CD4-positive, alpha-beta memory T cell (primary cell): ENCODE results near the gene VGLL3. TPM values are rescaled to one million over a fixed set of nuclear protein-coding genes. Genes with fewer than 3 reads are reported as not detected.

Experiments
- CTCF ChIA-PET: fragments of 350-600 bp; sonication (Branson Sonifier 250); formaldehyde crosslinking; loops from one replicate; lab custom pipeline; 2021; ENCODE audit warnings: inconsistent platforms; ENCODE audit not compliant: partially characterized antibody; lab: Charles Lee
- POLR2A ChIA-PET: fragments of 350-600 bp; sonication (Branson Sonifier 250); formaldehyde crosslinking; loops from one replicate; lab custom pipeline; 2021; ENCODE audit not compliant: partially characterized antibody; lab: Charles Lee
- DNase-seq, 5 donors: peaks; one replicate each; pipeline versions ENCODE4 v3.0.0 to v3.0.0-alpha.2; 2020 to 2022; ENCODE audit warnings: mixed read lengths in 1 of 5
- H3K27ac ChIP-seq: one replicate; pipeline ENCODE4 v1.7.0; 2013; ENCODE audit warnings: low read depth, low read length
- H3K27me3 ChIP-seq: 2 replicates; pipeline ENCODE4 v1.7.0; 2013; ENCODE audit warnings: mild to moderate bottlenecking, low read length, moderate library complexity; ENCODE audit not compliant: insufficient read depth
- H3K36me3 ChIP-seq: 2 replicates; pipeline ENCODE4 v1.7.0; 2013; ENCODE audit warnings: mild to moderate bottlenecking, low read length, moderate library complexity; ENCODE audit not compliant: insufficient read depth
- H3K4me1 ChIP-seq: 2 replicates; pipeline ENCODE4 v1.7.0; 2013; ENCODE audit warnings: mild to moderate bottlenecking, low read length, moderate library complexity; ENCODE audit not compliant: insufficient read depth
- H3K4me3 ChIP-seq, 2 donors: one replicate each; pipeline ENCODE4 v1.7.0; 2013; ENCODE audit warnings: low read length in 2 of 2, mild to moderate bottlenecking in 1 of 2
- H3K9me3 ChIP-seq, 2 donors: one replicate each; pipeline ENCODE4 v1.7.0; 2013; ENCODE audit warnings: low read length in 2 of 2, control low read depth in 1 of 2; ENCODE audit not compliant: control insufficient read depth in 1 of 2
- H3K27ac Mint-ChIP-seq, 7 donors: one replicate each; pipeline ENCODE4 v1.8.0; 2020 to 2021; ENCODE audit warnings: mixed read lengths in 7 of 7, mild to moderate bottlenecking in 6 of 7, inconsistent platforms in 3 of 7, moderate library complexity in 3 of 7
- H3K27me3 Mint-ChIP-seq, 2 donors: one replicate each; pipeline ENCODE4 v1.8.0; 2020 to 2021; ENCODE audit warnings: mixed read lengths in 2 of 2
- H3K36me3 Mint-ChIP-seq, 2 donors: one replicate each; pipeline ENCODE4 v1.8.0; 2020 to 2021; ENCODE audit warnings: mixed read lengths in 2 of 2, inconsistent platforms in 1 of 2, mild to moderate bottlenecking in 1 of 2
- H3K4me1 Mint-ChIP-seq, 4 donors: one replicate each; pipeline ENCODE4 v1.8.0; 2020 to 2021; ENCODE audit warnings: mixed read lengths in 4 of 4, mild to moderate bottlenecking in 1 of 4
- H3K4me3 Mint-ChIP-seq, 8 donors: one replicate each; pipeline ENCODE4 v1.8.0; 2020 to 2021; ENCODE audit warnings: mixed read lengths in 8 of 8, mild to moderate bottlenecking in 7 of 8, moderate library complexity in 6 of 8, inconsistent platforms in 3 of 8
- H3K9me3 Mint-ChIP-seq, 8 donors: one replicate each; pipeline ENCODE4 v1.8.0; 2020 to 2021; ENCODE audit warnings: mixed read lengths in 8 of 8, mild to moderate bottlenecking in 5 of 8, inconsistent platforms in 3 of 8, moderate library complexity in 1 of 8
- intact Hi-C: fragments of 100-400 bp; cut with micrococcal nuclease; formaldehyde crosslinking; loops from one replicate; pipeline ENCODE4 v1.15.1; 2023
- polyA plus RNA-seq, 2 donors: library from polyadenylated mRNA; unstranded; fragments of 300-500 nt; fragmentation: Illumina TruSeq; gene quantifications; one replicate each; pipeline ENCODE4 v1.2.3, GENCODE V29; 2021
- total RNA-seq, 2 experiments: library from RNA; stranded (reverse); gene quantifications; one replicate each; pipeline ENCODE4 v1.2.3, GENCODE V29; 2021

Gene VGLL3
- total and polyA plus RNA-seq, 4 experiments from 2014 or later: not detected

DNA sequence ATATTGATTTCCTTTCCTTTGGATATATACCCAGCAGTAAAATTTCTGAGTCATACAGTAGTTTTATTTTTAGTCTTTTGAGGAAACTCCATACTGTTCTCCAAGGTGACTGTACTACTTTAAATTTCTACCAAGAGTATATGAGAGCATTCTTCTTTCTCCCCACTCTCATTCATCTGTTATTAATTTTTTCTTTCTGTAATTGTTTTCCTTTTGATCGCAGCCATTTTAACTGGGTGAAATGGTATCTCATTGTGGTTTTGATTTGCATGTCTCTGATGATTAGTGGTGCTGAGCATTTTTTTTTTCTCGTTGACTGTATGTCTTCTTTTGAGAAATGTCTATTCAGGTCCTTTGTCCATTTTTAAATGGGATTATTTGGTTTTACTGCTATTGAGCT, 18.3 kb upstream of the VGLL3 start:
- Mint-ChIP-seq H3K27ac (no peak overlapping the region), H3K36me3 (no peaks in the 10 kb centered on the region), H3K9me3 (peaks cover 0 to 10% (median 4%) of the 10 kb centered on the region in 8 donors), H3K4me1 (no peaks in the 10 kb centered on the region), H3K27me3 (no peaks in the 10 kb centered on the region), H3K4me3 (no peak overlapping the region)
- Histone ChIP-seq H3K4me3 (no peak overlapping the region), H3K27ac (no peak overlapping the region), H3K4me1 (no peaks in the 10 kb centered on the region), H3K36me3 (no peaks in the 10 kb centered on the region), H3K27me3 (no peaks in the 10 kb centered on the region), H3K9me3 (no peaks in the 10 kb centered on the region)
- DNase-seq: no peak
- intact Hi-C loops: no loop called here
- POLR2A ChIA-PET: no interaction called here
- CTCF ChIA-PET: no interaction called here

DNA sequence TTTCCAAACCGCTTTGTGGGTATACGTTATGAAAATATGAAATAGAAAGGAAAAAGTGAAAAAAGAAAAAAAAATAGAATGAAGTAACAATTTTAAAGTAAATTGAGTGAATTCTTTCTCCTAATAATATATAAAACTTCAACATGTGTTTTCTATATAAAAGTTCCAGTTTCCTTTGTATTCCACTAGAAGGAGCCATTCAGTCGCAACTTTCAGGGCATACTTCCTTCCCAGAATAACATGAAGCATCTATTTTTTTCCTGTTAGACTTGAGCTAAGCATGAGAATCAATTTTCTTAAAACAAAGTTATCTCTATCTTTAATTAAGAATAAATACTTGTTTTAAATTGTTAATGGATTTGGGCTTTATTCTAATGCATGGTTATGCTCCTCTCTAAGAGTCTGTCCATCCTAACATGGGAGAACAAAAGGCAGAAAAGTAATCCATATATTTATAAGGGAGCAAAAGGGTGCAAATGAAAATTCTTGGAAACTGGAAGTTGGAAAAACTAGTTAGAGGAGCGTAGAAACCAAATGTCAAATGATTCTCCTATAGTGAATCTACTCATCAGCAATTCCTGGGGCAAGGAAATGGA, 16.0 kb upstream of the VGLL3 start:
- Mint-ChIP-seq H3K36me3 (no peaks in the 10 kb centered on the region), H3K27me3 (no peaks in the 10 kb centered on the region), H3K4me1 (no peaks in the 10 kb centered on the region), H3K4me3 (no peak overlapping the region), H3K27ac (no peak overlapping the region), H3K9me3 (peaks cover 0 to 10% (median 3%) of the 10 kb centered on the region in 8 donors)
- Histone ChIP-seq H3K36me3 (no peaks in the 10 kb centered on the region), H3K4me1 (no peaks in the 10 kb centered on the region), H3K9me3 (no peaks in the 10 kb centered on the region), H3K4me3 (no peak overlapping the region), H3K27me3 (no peaks in the 10 kb centered on the region), H3K27ac (no peak overlapping the region)
- ChIA-PET POLR2A (no interaction called here), CTCF (no interaction called here)
- intact Hi-C loops: no loop called here
- no peak for DNase-seq

DNA sequence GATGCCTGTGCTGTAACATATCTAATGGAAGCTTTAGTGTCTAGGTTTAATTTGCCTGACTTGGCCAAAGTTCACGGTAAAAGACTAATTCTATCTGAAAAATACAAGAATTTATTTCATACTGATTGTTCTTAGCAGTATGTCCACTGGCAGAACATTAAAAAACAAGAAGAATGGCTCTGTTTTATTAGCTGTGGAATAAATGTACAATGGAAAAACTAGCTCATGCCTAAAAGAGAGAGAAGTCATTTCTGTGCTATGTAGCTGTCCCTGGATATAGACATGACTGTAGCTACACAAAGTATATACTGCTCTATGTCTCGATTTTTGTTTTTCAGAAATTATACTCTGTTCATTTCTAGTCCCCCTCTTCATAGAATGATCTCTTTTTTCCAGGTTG, 13.9 kb upstream of the VGLL3 start:
- POLR2A ChIA-PET: no interaction called here
- Histone ChIP-seq H3K4me3 (no peak overlapping the region), H3K4me1 (no peaks in the 10 kb centered on the region), H3K27me3 (no peaks in the 10 kb centered on the region), H3K27ac (no peak overlapping the region), H3K36me3 (no peaks in the 10 kb centered on the region), H3K9me3 (no peaks in the 10 kb centered on the region)
- DNase-seq: no peak
- H3K27ac Mint-ChIP-seq: no peak overlapping the region
- H3K27me3 Mint-ChIP-seq: no peaks in the 10 kb centered on the region
- peaks cover 0 to 10% (median 2%) of the 10 kb centered on the region in 8 donors for H3K9me3 Mint-ChIP-seq
- H3K4me3 Mint-ChIP-seq: no peak overlapping the region
- no peaks in the 10 kb centered on the region for H3K4me1 Mint-ChIP-seq
- intact Hi-C loops: no loop called here
- CTCF ChIA-PET: no interaction called here
- H3K36me3 Mint-ChIP-seq: no peaks in the 10 kb centered on the region

DNA sequence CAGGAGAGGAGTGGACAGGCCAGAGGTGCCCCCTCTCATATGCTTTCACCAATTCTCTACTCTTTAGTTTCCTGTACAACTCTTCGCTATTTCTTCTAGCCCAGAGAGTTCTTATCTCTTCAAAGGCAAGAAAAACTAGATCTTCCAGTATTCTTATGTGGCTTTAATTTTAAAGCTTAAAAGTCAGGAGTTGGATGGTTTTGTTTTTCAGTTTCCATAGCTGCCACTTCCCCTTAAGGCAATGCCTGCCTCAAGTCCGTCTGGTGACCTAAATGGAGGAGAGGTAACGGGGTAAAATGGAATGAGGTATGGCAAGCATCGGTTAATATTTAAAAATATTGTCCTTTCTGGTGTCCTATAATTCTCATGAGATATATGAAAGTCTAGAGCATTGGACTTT, 11.4 kb upstream of the VGLL3 start:
- Mint-ChIP-seq H3K4me3 (no peak overlapping the region), H3K36me3 (no peaks in the 10 kb centered on the region), H3K27me3 (no peaks in the 10 kb centered on the region), H3K9me3 (peaks cover 0 to 1% (median 0%) of the 10 kb centered on the region in 8 donors), H3K27ac (no peak overlapping the region), H3K4me1 (no peaks in the 10 kb centered on the region)
- no peaks in the 10 kb centered on the region for H3K27me3 ChIP-seq
- CTCF ChIA-PET: no interaction called here
- H3K27ac ChIP-seq: no peak overlapping the region
- POLR2A ChIA-PET: no interaction called here
- H3K4me3 ChIP-seq: no peak overlapping the region
- no peaks in the 10 kb centered on the region for H3K4me1 ChIP-seq
- H3K36me3 ChIP-seq: no peaks in the 10 kb centered on the region
- intact Hi-C loops: no loop called here
- DNase-seq: no peak
- H3K9me3 ChIP-seq: no peaks in the 10 kb centered on the region

DNA sequence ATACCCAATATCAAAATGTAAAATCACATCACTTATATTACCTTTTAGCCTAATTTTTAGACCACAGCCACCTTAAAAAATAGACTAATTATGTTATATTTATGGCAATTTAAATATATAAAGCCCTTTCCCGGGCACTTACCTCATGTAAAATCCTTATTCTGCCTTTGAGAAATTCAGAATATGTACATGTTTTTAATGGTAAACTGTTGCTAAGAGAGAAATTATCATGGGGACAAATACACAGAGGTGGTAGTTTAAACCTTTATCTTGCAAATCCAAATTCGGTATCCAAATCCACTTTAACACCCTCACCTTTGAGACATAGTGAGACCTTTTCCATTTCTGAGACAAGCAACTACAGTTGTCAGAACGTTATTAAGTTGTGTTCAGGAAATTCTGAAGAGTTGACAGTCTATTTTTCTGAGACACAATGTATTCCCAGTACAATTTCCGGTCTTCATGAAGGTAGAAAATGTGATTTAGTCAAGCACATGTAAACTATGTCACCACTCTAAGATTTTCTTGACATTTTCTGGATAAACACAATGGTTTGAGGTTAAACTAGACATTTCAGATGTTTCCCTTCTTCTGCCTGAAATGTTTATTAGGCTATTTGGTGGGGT, 10.6 kb upstream of the VGLL3 start:
- ChIA-PET POLR2A (no interaction called here), CTCF (no interaction called here)
- no peak for DNase-seq
- no peaks in the 10 kb centered on the region for H3K4me1 ChIP-seq
- no peak overlapping the region for H3K27ac Mint-ChIP-seq
- H3K27me3 ChIP-seq: no peaks in the 10 kb centered on the region
- no peaks in the 10 kb centered on the region for H3K9me3 ChIP-seq
- H3K4me3 ChIP-seq: no peak overlapping the region
- H3K4me3 Mint-ChIP-seq: no peak overlapping the region
- intact Hi-C loops: no loop called here
- H3K27ac ChIP-seq: no peak overlapping the region
- no peaks in the 10 kb centered on the region for H3K27me3 Mint-ChIP-seq
- H3K4me1 Mint-ChIP-seq: no peaks in the 10 kb centered on the region
- H3K36me3 ChIP-seq: no peaks in the 10 kb centered on the region
- no peaks in the 10 kb centered on the region for H3K36me3 Mint-ChIP-seq
- peaks cover 0 to 1% (median 0%) of the 10 kb centered on the region in 8 donors for H3K9me3 Mint-ChIP-seq

DNA sequence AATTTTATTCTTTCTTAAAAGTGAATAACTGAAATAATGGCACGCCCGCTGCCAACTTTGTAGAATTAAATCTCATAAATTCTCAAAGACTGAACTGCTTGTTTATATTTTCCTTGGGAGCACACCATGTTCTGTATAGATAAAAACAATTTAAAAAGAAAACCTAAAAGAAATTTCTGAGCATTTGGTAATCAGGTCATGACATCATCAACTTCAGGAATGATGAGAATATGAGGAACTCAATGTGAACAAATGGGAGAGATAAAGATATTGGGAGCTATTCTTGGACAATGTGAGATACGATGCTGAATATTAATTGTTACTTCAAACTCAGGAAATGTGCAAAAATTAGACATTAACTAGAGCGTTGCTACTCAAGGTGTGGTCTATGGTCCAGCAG, 10.0 kb upstream of the VGLL3 start:
- H3K36me3 Mint-ChIP-seq: no peaks in the 10 kb centered on the region
- ChIA-PET CTCF (no interaction called here), POLR2A (no interaction called here)
- H3K4me1 ChIP-seq: no peaks in the 10 kb centered on the region
- H3K4me3 ChIP-seq: no peak overlapping the region
- no peak overlapping the region for H3K4me3 Mint-ChIP-seq
- peaks cover 0 to 3% (median 0%) of the 10 kb centered on the region in 8 donors for H3K9me3 Mint-ChIP-seq
- no peaks in the 10 kb centered on the region for H3K36me3 ChIP-seq
- no peak for DNase-seq
- no peaks in the 10 kb centered on the region for H3K27me3 ChIP-seq
- H3K4me1 Mint-ChIP-seq: no peaks in the 10 kb centered on the region
- no peaks in the 10 kb centered on the region for H3K9me3 ChIP-seq
- H3K27ac Mint-ChIP-seq: no peak overlapping the region
- H3K27me3 Mint-ChIP-seq: no peaks in the 10 kb centered on the region
- intact Hi-C loops: no loop called here
- no peak overlapping the region for H3K27ac ChIP-seq

DNA sequence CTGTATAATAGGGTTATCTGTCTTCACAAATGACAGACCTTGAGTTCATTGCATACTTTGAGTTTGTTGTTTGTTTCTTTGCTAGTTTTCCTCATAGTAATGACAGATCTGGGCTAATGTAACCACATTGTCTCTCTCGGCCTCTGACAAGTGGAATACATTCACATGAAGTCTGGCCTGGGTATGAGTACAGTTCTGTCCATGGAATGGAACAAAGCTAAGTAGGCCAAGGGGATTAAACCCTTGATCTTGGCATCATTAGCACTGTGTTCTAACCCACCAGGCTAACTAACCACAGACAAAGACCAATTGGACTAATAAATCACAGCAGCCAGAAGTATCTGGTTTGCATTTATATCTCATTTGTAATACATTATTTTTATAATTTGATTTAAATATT, 7.6 kb upstream of the VGLL3 start:
- H3K9me3 Mint-ChIP-seq: peaks cover 0 to 4% (median 0%) of the 10 kb centered on the region in 8 donors

More for the DNA sequence above, 7.6 kb upstream of the VGLL3 start:
- no peak for DNase-seq
- ChIA-PET POLR2A (no interaction called here), CTCF (no interaction called here)
- H3K27me3 ChIP-seq: no peaks in the 10 kb centered on the region
- H3K36me3 ChIP-seq: no peaks in the 10 kb centered on the region
- no peaks in the 10 kb centered on the region for H3K36me3 Mint-ChIP-seq
- H3K9me3 ChIP-seq: no peaks in the 10 kb centered on the region
- no peak overlapping the region for H3K27ac ChIP-seq
- no peaks in the 10 kb centered on the region for H3K4me1 ChIP-seq
- intact Hi-C loops: no loop called here
- no peak overlapping the region for H3K27ac Mint-ChIP-seq
- no peaks in the 10 kb centered on the region for H3K4me1 Mint-ChIP-seq
- no peak overlapping the region for H3K4me3 Mint-ChIP-seq
- H3K27me3 Mint-ChIP-seq: peaks cover 0 to 2% of the 10 kb centered on the region in 2 donors
- H3K4me3 ChIP-seq: no peak overlapping the region
